CD14-positive monocyte (primary cell): ENCODE measurements around the gene TPST1. TPM values are rescaled to one million over a fixed set of nuclear protein-coding genes. Genes with fewer than 3 reads are reported as not detected.

Experiments used
- DNase-seq, 3 donors: peaks; one replicate each; pipeline ENCODE4 v3.0.0-alpha.2; 2011 to 2022
- H2AFZ ChIP-seq: 2 replicates; pipeline ENCODE4 v1.6.0; 2012; ENCODE audit warnings: mild to moderate bottlenecking, low read depth, low read length, inconsistent platforms; ENCODE audit not compliant: insufficient read depth, poor library complexity, severe bottlenecking
- H3K27ac ChIP-seq, 2 donors: 1 replicate in 1 of 2; 2 replicates in 1 of 2; pipeline ENCODE4 v1.5.1; 2012 to 2013; ENCODE audit warnings: low read length in 2 of 2, control low read depth in 1 of 2, inconsistent platforms in 1 of 2, low read depth in 1 of 2, mild to moderate bottlenecking in 1 of 2
- H3K27me3 ChIP-seq, 2 donors: one replicate each; pipeline versions ENCODE4 v1.6.0 to v1.6.1; 2011 to 2013; ENCODE audit warnings: low read length in 2 of 2; ENCODE audit not compliant: control insufficient read depth in 2 of 2, insufficient read depth in 2 of 2
- H3K36me3 ChIP-seq, 2 donors: replicated peaks in 1 of 2; 1 replicate in 1 of 2; 2 replicates in 1 of 2; pipeline versions ENCODE4 v1.5.1 to v1.6.1; 2012 to 2013; ENCODE audit warnings: low read length in 2 of 2, control low read depth in 1 of 2, inconsistent platforms in 1 of 2, mild to moderate bottlenecking in 1 of 2; ENCODE audit not compliant: insufficient read depth in 2 of 2, control insufficient read depth in 1 of 2
- H3K4me1 ChIP-seq, 2 donors: 1 replicate in 1 of 2; 2 replicates in 1 of 2; pipeline versions ENCODE4 v1.5.1 to v1.6.1; 2012 to 2013; ENCODE audit warnings: low read length in 2 of 2, control low read depth in 1 of 2, inconsistent platforms in 1 of 2, mild to moderate bottlenecking in 1 of 2, moderate library complexity in 1 of 2; ENCODE audit not compliant: insufficient read depth in 2 of 2, control insufficient read depth in 1 of 2
- H3K4me2 ChIP-seq: replicated peaks from 2 replicates; pipeline ENCODE3; 2012; ENCODE audit warnings: low read length, moderate library complexity, mild to moderate bottlenecking; ENCODE audit not compliant: poor library complexity, severe bottlenecking; ENCODE audit errors: extremely low read depth
- H3K4me3 ChIP-seq, 3 experiments: fragments of 200-600 bp in 1 of 3; sonication (generic) in 1 of 3; replicated peaks in 1 of 3; 1 replicate in 2 of 3; 2 replicates in 1 of 3; pipeline ENCODE4 v1.5.1; 2011 to 2013; ENCODE audit warnings: low read length in 3 of 3, mild to moderate bottlenecking in 3 of 3, control low read depth in 2 of 3, low read depth in 2 of 3, inconsistent platforms in 1 of 3, moderate library complexity in 1 of 3
- H3K79me2 ChIP-seq: 2 replicates; pipeline ENCODE4 v1.6.0; 2012; ENCODE audit warnings: mild to moderate bottlenecking, control low read depth, inconsistent platforms, low read length, moderate library complexity; ENCODE audit not compliant: insufficient read depth
- H3K9ac ChIP-seq: 2 replicates; pipeline ENCODE4 v1.6.0; 2017; ENCODE audit warnings: low read length, mild to moderate bottlenecking; ENCODE audit not compliant: insufficient read depth, poor library complexity, severe bottlenecking
- H3K9me3 ChIP-seq, 2 donors: replicated peaks in 1 of 2; 1 replicate in 1 of 2; 2 replicates in 1 of 2; pipeline versions ENCODE4 v1.5.1 to v1.6.1; 2012 to 2013; ENCODE audit warnings: low read length in 2 of 2, control low read depth in 1 of 2; ENCODE audit not compliant: control insufficient read depth in 1 of 2, insufficient read depth in 1 of 2
- H4K20me1 ChIP-seq: 2 replicates; pipeline ENCODE4 v1.6.0; 2012; ENCODE audit warnings: mild to moderate bottlenecking, low read length, control low read depth, moderate library complexity; ENCODE audit not compliant: insufficient read depth
- H3K27ac Mint-ChIP-seq, 7 donors: one replicate each; pipeline ENCODE4 v1.8.0; 2020; ENCODE audit warnings: mild to moderate bottlenecking in 7 of 7, mixed read lengths in 7 of 7, moderate library complexity in 6 of 7, inconsistent platforms in 2 of 7
- H3K27me3 Mint-ChIP-seq, 3 donors: one replicate each; pipeline ENCODE4 v1.8.0; 2021 to 2022; ENCODE audit warnings: low read depth in 3 of 3, mild to moderate bottlenecking in 3 of 3, mixed read lengths in 3 of 3, moderate library complexity in 3 of 3, inconsistent platforms in 1 of 3
- H3K36me3 Mint-ChIP-seq, 2 donors: one replicate each; pipeline ENCODE4 v1.8.0; 2020; ENCODE audit warnings: mixed read lengths in 2 of 2, inconsistent platforms in 1 of 2, mild to moderate bottlenecking in 1 of 2
- H3K4me1 Mint-ChIP-seq: one replicate; pipeline ENCODE4 v1.8.0; 2020; ENCODE audit warnings: mild to moderate bottlenecking, mixed read lengths
- H3K4me3 Mint-ChIP-seq, 2 donors: one replicate each; pipeline ENCODE4 v1.8.0; 2020; ENCODE audit warnings: mild to moderate bottlenecking in 2 of 2, mixed read lengths in 2 of 2, moderate library complexity in 1 of 2
- H3K9me3 Mint-ChIP-seq, 7 donors: one replicate each; pipeline ENCODE4 v1.8.0; 2020 to 2022; ENCODE audit warnings: mixed read lengths in 7 of 7, mild to moderate bottlenecking in 6 of 7, moderate library complexity in 6 of 7, inconsistent platforms in 2 of 7
- WGBS: methylation state at CpG from one replicate; pipeline ENCODE4 v1.1.5; 2013; ENCODE audit warnings: missing lambda C conversion rate; ENCODE audit not compliant: insufficient coverage; 5-methylcytosine and 5-hydroxymethylcytosine counted together
- intact Hi-C, 2 donors: fragments of 100-400 bp; cut with micrococcal nuclease; formaldehyde crosslinking; loops; one replicate each; pipeline versions ENCODE4 v1.15.0 to v1.15.1; 2023
- polyA plus RNA-seq, 3 donors: library from polyadenylated mRNA; depleted of rRNA in 1 of 3; unstranded in 2 of 3; stranded (reverse) in 1 of 3; fragments of 300-500 nt in 2 of 3; fragments of >200 nt in 1 of 3; fragmentation: Illumina TruSeq in 2 of 3; gene quantifications; 1 replicate in 2 of 3; 2 replicates in 1 of 3; pipeline ENCODE4 v1.2.3, GENCODE V29; 2012 to 2021
- TF ChIP-seq, protein P1 (sequence below): fragments of 200-600 bp; IDR thresholded peaks from one replicate; pipeline ENCODE4 v1.8.0; 2022; ENCODE audit warnings: antibody characterized with exemption, mild to moderate bottlenecking

Gene TPST1
- polyA plus RNA-seq, 3 donors, result 0.54 to 4.8 (median 4.2) TPM

DNA sequence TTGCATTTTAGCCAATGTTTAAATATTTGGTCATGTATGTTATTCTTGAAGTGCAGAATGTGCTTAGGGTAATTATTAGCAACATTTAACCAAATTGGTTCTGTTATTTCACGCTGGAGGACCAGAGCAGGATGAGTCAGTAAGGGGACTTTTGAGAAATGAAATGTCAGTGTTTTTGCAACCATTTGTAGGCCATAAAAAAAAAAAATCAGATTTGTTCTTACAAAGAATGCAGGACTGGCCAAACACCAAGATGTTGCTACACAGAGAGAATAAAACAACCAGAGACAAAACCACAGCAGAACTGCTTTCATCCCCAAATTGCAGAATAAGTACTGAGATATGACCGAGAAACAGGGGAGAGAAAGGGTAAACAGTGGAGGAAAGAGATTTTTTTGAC lies 62.1 kb downstream of the TPST1 start:
- H3K27me3 ChIP-seq, result no peaks in the 10 kb centered on the region
- Mint-ChIP-seq H3K4me3 (no peak overlapping the region), H3K36me3 (peaks cover 0 to 9% of the 10 kb centered on the region in 2 donors), H3K27ac (no peak overlapping the region), H3K27me3 (peaks cover 0 to 4% (median 0%) of the 10 kb centered on the region in 3 donors), H3K9me3 (peaks cover 32 to 46% (median 36%) of the 10 kb centered on the region in 7 donors), H3K4me1 (no peaks in the 10 kb centered on the region)
- intact Hi-C loops, result no loop called here
- no peak overlapping the region for H3K4me3 ChIP-seq
- no peaks in the 10 kb centered on the region for H4K20me1 ChIP-seq
- H3K4me2 ChIP-seq, result no peak overlapping the region
- no peaks in the 10 kb centered on the region for H3K36me3 ChIP-seq
- H3K4me1 ChIP-seq, result no peaks in the 10 kb centered on the region
- no peak overlapping the region for H2AFZ ChIP-seq
- 100% methylated on average over 1 of the region's 2 CpGs for WGBS
- H3K9me3 ChIP-seq, result peaks cover 20 to 33% of the 10 kb centered on the region in 2 donors
- no peak overlapping the region for H3K9ac ChIP-seq
- H3K27ac ChIP-seq, result no peak overlapping the region
- TF ChIP-seq, protein P1, sequence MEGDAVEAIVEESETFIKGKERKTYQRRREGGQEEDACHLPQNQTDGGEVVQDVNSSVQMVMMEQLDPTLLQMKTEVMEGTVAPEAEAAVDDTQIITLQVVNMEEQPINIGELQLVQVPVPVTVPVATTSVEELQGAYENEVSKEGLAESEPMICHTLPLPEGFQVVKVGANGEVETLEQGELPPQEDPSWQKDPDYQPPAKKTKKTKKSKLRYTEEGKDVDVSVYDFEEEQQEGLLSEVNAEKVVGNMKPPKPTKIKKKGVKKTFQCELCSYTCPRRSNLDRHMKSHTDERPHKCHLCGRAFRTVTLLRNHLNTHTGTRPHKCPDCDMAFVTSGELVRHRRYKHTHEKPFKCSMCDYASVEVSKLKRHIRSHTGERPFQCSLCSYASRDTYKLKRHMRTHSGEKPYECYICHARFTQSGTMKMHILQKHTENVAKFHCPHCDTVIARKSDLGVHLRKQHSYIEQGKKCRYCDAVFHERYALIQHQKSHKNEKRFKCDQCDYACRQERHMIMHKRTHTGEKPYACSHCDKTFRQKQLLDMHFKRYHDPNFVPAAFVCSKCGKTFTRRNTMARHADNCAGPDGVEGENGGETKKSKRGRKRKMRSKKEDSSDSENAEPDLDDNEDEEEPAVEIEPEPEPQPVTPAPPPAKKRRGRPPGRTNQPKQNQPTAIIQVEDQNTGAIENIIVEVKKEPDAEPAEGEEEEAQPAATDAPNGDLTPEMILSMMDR, result no peak
- no peaks in the 10 kb centered on the region for H3K79me2 ChIP-seq
- DNase-seq, result no peak

DNA sequence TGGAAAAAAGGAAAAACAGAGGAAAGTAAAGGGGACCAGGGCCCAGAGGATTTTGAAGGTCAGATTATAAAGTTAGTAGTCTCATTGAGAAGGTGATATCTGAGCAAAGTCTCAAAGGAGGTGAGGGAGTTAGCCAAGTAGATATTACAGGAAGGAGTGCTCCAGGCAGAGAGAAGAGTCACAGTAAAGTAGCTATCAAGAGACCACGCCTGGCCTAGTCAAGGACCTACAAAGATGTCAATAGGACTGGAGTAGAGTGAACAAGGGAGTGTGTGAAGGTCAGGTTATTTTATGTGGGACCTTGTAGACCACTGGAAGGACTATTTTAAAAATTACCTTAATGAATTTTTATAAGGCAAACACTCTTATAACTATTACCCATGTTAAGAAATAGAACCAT lies 64.8 kb downstream of the TPST1 start:
- Histone ChIP-seq H3K4me3 (no peak overlapping the region), H3K9me3 (peaks cover 11 to 14% of the 10 kb centered on the region in 2 donors), H3K9ac (no peak overlapping the region), H3K27ac (no peak overlapping the region), H2AFZ (no peak overlapping the region), H3K4me2 (no peak overlapping the region), H4K20me1 (no peaks in the 10 kb centered on the region), H3K4me1 (no peaks in the 10 kb centered on the region), H3K36me3 (no peaks in the 10 kb centered on the region), H3K27me3 (no peaks in the 10 kb centered on the region), H3K79me2 (no peaks in the 10 kb centered on the region)
- no peak overlapping the region for H3K4me3 Mint-ChIP-seq
- H3K4me1 Mint-ChIP-seq, result no peaks in the 10 kb centered on the region
- no peak for DNase-seq
- TF ChIP-seq, protein P1, result no peak
- intact Hi-C loops, result no loop called here
- H3K36me3 Mint-ChIP-seq, result peaks cover 0 to 4% of the 10 kb centered on the region in 2 donors
- H3K27me3 Mint-ChIP-seq, result peaks cover 0 to 5% (median 0%) of the 10 kb centered on the region in 3 donors
- no CpG with 5 or more reads among the region's 1 CpG for WGBS
- no peak overlapping the region for H3K27ac Mint-ChIP-seq
- H3K9me3 Mint-ChIP-seq, result peaks cover 19 to 36% (median 23%) of the 10 kb centered on the region in 7 donors
